Endothelial cell of umbilical vein (primary cell): ENCODE measurements around the gene CRTC2. TPM values are rescaled to one million over a fixed set of nuclear protein-coding genes. Genes with fewer than 3 reads are reported as not detected.

ENCODE experiments used
- BruUV-seq: library from RNA; stranded (reverse); fragments of 400-500 nt; replicated peaks from 2 replicates; lab custom pipeline; 2021; lab: Mats Ljungman, UMichigan
- CTCF ChIA-PET: fragments of 300-600, 350-600 bp; sonication (Branson Sonifier 250); formaldehyde crosslinking; loops from one replicate; lab custom pipeline; 2021; ENCODE audit warnings: antibody characterized with exemption, inconsistent platforms; lab: Charles Lee
- POLR2A ChIA-PET: fragments of 300-600, 350-600 bp; sonication (Branson Sonifier 250); formaldehyde crosslinking; loops from one replicate; lab custom pipeline; 2021; ENCODE audit warnings: antibody characterized with exemption, inconsistent platforms; lab: Charles Lee
- DNase-seq: peaks from one replicate; pipeline ENCODE4 v3.0.0-alpha.2; 2011; ENCODE audit warnings: low read depth, low spot score
- FAIRE-seq: peaks from 2 replicates; lab custom pipeline; 2011; peaks lifted over from hg19 to GRCh38; lab: Jason Lieb, UNC
- H2AFZ ChIP-seq: 2 replicates; pipeline ENCODE4 v1.6.0; 2012; ENCODE audit warnings: low read depth, low read length, control low read depth, inconsistent platforms
- H3K27ac ChIP-seq: 2 replicates; pipeline ENCODE4 v1.5.1; 2011; ENCODE audit warnings: low read depth, mild to moderate bottlenecking, control low read depth, low read length, moderate library complexity; ENCODE audit not compliant: insufficient read depth
- H3K27me3 ChIP-seq, 2 experiments: 2 replicates each; pipeline versions ENCODE4 v1.6.0 to v1.6.1; 2011; ENCODE audit warnings: low read length in 2 of 2, mixed read lengths in 1 of 2; ENCODE audit not compliant: control insufficient read depth in 2 of 2, insufficient read depth in 2 of 2
- H3K36me3 ChIP-seq, 2 experiments: 2 replicates in 1 of 2; 3 replicates in 1 of 2; pipeline ENCODE4 v1.5.1; 2011; ENCODE audit warnings: low read length in 2 of 2, mild to moderate bottlenecking in 1 of 2, moderate library complexity in 1 of 2; ENCODE audit not compliant: control insufficient read depth in 2 of 2, insufficient read depth in 2 of 2; ENCODE audit errors: extremely low read depth in 1 of 2
- H3K4me1 ChIP-seq: 3 replicates; pipeline ENCODE4 v1.5.1; 2011; ENCODE audit warnings: mild to moderate bottlenecking, low read length; ENCODE audit not compliant: control insufficient read depth, insufficient read depth; ENCODE audit errors: extremely low read depth
- H3K4me2 ChIP-seq: 2 replicates; pipeline ENCODE4 v1.6.1; 2011; ENCODE audit warnings: low read length, control low read depth, mixed read lengths; ENCODE audit not compliant: insufficient read depth
- H3K4me3 ChIP-seq, 3 experiments: fragments of 200-600 bp in 1 of 3; sonication (generic), shearing (Covaris generic) in 1 of 3; replicated peaks in 1 of 3; 2 replicates each; pipeline ENCODE4 v1.5.1; 2011 to 2016; ENCODE audit warnings: control low read depth in 3 of 3, low read length in 3 of 3, mild to moderate bottlenecking in 2 of 3, inconsistent platforms in 1 of 3, low read depth in 1 of 3, moderate library complexity in 1 of 3; ENCODE audit not compliant: insufficient read depth in 1 of 3
- H3K79me2 ChIP-seq: 2 replicates; pipeline ENCODE4 v1.6.0; 2012; ENCODE audit warnings: low read length, inconsistent platforms; ENCODE audit not compliant: control insufficient read depth, insufficient read depth
- H3K9ac ChIP-seq: replicated peaks from 2 replicates; pipeline ENCODE3; 2011; ENCODE audit warnings: low read length, control low read depth; ENCODE audit not compliant: insufficient read depth; ENCODE audit errors: extremely low read depth
- H3K9me1 ChIP-seq: replicated peaks from 3 replicates; pipeline ENCODE4 v1.6.0; 2011; ENCODE audit warnings: mild to moderate bottlenecking, low read length; ENCODE audit not compliant: control insufficient read depth, insufficient read depth; ENCODE audit errors: extremely low read depth
- H3K9me3 ChIP-seq: replicated peaks from 2 replicates; pipeline ENCODE4 v1.5.1; 2012; ENCODE audit warnings: low read length, inconsistent platforms; ENCODE audit not compliant: control insufficient read depth, insufficient read depth
- H4K20me1 ChIP-seq: replicated peaks from 2 replicates; pipeline ENCODE3; 2011; ENCODE audit warnings: mild to moderate bottlenecking, low read length; ENCODE audit not compliant: control insufficient read depth, insufficient read depth; ENCODE audit errors: extremely low read depth
- EZH2 ChIP-seq: IDR thresholded peaks from 2 replicates; pipeline ENCODE4 v1.6.1; 2012; ENCODE audit warnings: borderline replicate concordance, low read depth, mild to moderate bottlenecking, moderate library complexity, low read length, inconsistent platforms; ENCODE audit not compliant: severe bottlenecking
- FOS ChIP-seq: IDR thresholded peaks from 2 replicates; pipeline ENCODE4 v1.6.1; 2011; ENCODE audit warnings: mild to moderate bottlenecking, low read length, moderate library complexity, borderline replicate concordance; ENCODE audit not compliant: insufficient read depth
- GATA2 ChIP-seq: IDR thresholded peaks from 2 replicates; pipeline ENCODE4 v1.7.0; 2011; ENCODE audit warnings: low read depth, mild to moderate bottlenecking, moderate library complexity, mixed read lengths, low read length; ENCODE audit not compliant: insufficient read length, insufficient read depth
- JUN ChIP-seq: IDR thresholded peaks from 2 replicates; pipeline ENCODE4 v1.6.1; 2011; ENCODE audit warnings: borderline replicate concordance, low read depth; ENCODE audit not compliant: insufficient read length, insufficient read depth
- MYC ChIP-seq: IDR thresholded peaks from one replicate; pipeline ENCODE4 v1.6.1; 2011; ENCODE audit warnings: mild to moderate bottlenecking, low read depth, low read length
- POLR2A ChIP-seq: IDR thresholded peaks from 2 replicates; pipeline ENCODE4 v1.6.1; 2012; ENCODE audit warnings: low read depth, mild to moderate bottlenecking, control low read depth, low read length
- POLR2AphosphoS5 ChIP-seq: IDR thresholded peaks from 2 replicates; pipeline ENCODE4 v1.6.1; 2012; ENCODE audit warnings: low read depth, mild to moderate bottlenecking, control low read depth, low read length, moderate library complexity; ENCODE audit not compliant: insufficient read depth
- dilution Hi-C: fragments of 300-500 bp; cut with MboI; formaldehyde crosslinking; loops from one replicate; pipeline ENCODE4 v1.15.0; 2019; ENCODE audit warnings: low sequenced_read_pairs; ENCODE audit not compliant: extremely low pct_ligation_motif_present
- intact Hi-C: fragments of 100-400 bp; cut with micrococcal nuclease; formaldehyde crosslinking; loops from one replicate; pipeline ENCODE4 v1.10.0; 2022
- polyA plus RNA-seq, 4 experiments: library from polyadenylated mRNA; depleted of rRNA in 3 of 4; stranded (reverse) in 3 of 4; unstranded in 1 of 4; fragments of >200 nt; gene quantifications; 2 replicates each; pipeline versions ENCODE4 v1.2.1 to v1.2.3, GENCODE V29; 2011 to 2012; ENCODE audit warnings: missing spikeins in 1 of 4
- total RNA-seq: library from RNA; stranded (reverse); gene quantifications from 2 replicates; pipeline ENCODE4 v1.2.3, GENCODE V29; 2021
- TF ChIP-seq, protein P1 (sequence below), 2 donors: IDR thresholded peaks; 1 replicate in 1 of 2; 2 replicates in 1 of 2; pipeline ENCODE4 v1.5.1; 2011; ENCODE audit warnings: low read length in 2 of 2, mild to moderate bottlenecking in 2 of 2, moderate library complexity in 2 of 2, control low read depth in 1 of 2, inconsistent platforms in 1 of 2, low read depth in 1 of 2; ENCODE audit not compliant: insufficient read depth in 1 of 2; ENCODE audit errors: extremely low read depth in 1 of 2
- TF ChIP-seq, protein P2 (sequence below): IDR thresholded peaks from 2 replicates; pipeline ENCODE4 v1.6.1; 2011; ENCODE audit not compliant: insufficient read depth, insufficient read length

The CRTC2 gene
- total and polyA plus RNA-seq, 2 donors (not counting 3 experiments of a cell fraction or from before 2014, with no cell fraction given): 40.2 to 42.2 TPM

DNA sequence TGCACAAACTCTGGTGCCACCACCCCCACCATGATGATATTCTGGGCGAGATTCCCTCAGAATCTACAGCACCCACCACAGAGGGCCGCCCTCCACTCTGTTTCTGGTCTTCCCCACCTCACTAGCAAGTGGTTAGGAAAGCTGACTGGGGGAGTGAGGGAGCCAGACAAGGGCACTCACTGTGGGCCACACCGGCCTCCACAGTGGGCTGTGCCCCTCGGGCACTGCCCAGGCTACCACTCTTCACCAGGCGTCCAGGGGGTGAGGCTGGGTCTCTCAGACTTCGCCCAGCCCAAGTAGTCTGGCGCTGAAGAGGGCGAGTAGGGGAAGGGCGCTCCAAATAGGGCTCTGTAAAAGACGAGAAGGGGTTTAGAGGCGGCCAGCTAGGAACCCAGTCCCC lies 24.5 kb downstream of the CRTC2 start:
- Histone ChIP-seq H3K9me1 (no peaks in the 10 kb centered on the region), H3K4me3 (no peak overlapping the region), H3K9ac (no peak overlapping the region), H3K4me2 (no peak overlapping the region), H2AFZ (no peak overlapping the region), H3K79me2 (no peaks in the 10 kb centered on the region), H3K27me3 (no peaks in the 10 kb centered on the region), H3K36me3 (peaks cover 5 to 47% of the 10 kb centered on the region in 2 experiments), H3K27ac (no peak overlapping the region), H3K4me1 (peaks cover 5% of the 10 kb centered on the region), H3K9me3 (no peaks in the 10 kb centered on the region), H4K20me1 (no peaks in the 10 kb centered on the region)
- no peak for TF ChIP-seq EZH2
- no peak for TF ChIP-seq GATA2
- no peak for TF ChIP-seq MYC
- no peak for TF ChIP-seq POLR2AphosphoS5
- no peak for TF ChIP-seq FOS
- no peak for TF ChIP-seq POLR2A
- no peak for TF ChIP-seq JUN
- TF ChIP-seq, protein P1, sequence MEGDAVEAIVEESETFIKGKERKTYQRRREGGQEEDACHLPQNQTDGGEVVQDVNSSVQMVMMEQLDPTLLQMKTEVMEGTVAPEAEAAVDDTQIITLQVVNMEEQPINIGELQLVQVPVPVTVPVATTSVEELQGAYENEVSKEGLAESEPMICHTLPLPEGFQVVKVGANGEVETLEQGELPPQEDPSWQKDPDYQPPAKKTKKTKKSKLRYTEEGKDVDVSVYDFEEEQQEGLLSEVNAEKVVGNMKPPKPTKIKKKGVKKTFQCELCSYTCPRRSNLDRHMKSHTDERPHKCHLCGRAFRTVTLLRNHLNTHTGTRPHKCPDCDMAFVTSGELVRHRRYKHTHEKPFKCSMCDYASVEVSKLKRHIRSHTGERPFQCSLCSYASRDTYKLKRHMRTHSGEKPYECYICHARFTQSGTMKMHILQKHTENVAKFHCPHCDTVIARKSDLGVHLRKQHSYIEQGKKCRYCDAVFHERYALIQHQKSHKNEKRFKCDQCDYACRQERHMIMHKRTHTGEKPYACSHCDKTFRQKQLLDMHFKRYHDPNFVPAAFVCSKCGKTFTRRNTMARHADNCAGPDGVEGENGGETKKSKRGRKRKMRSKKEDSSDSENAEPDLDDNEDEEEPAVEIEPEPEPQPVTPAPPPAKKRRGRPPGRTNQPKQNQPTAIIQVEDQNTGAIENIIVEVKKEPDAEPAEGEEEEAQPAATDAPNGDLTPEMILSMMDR (IDR thresholded peaks at IDR 0.05; ENCODE audit: extremely low read depth in 1 of 2, insufficient read depth in 1 of 2, low read depth in 1 of 2, low read length in 2 of 2): no peak
- TF ChIP-seq, protein P2, sequence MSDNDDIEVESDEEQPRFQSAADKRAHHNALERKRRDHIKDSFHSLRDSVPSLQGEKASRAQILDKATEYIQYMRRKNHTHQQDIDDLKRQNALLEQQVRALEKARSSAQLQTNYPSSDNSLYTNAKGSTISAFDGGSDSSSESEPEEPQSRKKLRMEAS: no peak
- no peak for FAIRE-seq
- POLR2A ChIA-PET: no interaction called here
- CTCF ChIA-PET: no interaction called here
- dilution Hi-C loops: no loop called here
- BruUV-seq: no TSS peak
- intact Hi-C loops: no loop called here
- no peak for DNase-seq
